Astrocyte (in vitro differentiated cells and primary cell): ENCODE data around the gene FKBP10.

Source experiments
- EZH2 ChIP-seq: IDR thresholded peaks from 2 replicates; pipeline ENCODE4 v1.6.1; 2012; ENCODE audit warnings: mild to moderate bottlenecking, low read length, inconsistent platforms; ENCODE audit not compliant: insufficient read depth
- TF ChIP-seq, protein P1 (sequence below): IDR thresholded peaks from 2 replicates; pipeline ENCODE4 v1.5.1; 2011; ENCODE audit warnings: low read depth, mild to moderate bottlenecking, inconsistent platforms, low read length, moderate library complexity; ENCODE audit not compliant: insufficient read depth

DNA sequence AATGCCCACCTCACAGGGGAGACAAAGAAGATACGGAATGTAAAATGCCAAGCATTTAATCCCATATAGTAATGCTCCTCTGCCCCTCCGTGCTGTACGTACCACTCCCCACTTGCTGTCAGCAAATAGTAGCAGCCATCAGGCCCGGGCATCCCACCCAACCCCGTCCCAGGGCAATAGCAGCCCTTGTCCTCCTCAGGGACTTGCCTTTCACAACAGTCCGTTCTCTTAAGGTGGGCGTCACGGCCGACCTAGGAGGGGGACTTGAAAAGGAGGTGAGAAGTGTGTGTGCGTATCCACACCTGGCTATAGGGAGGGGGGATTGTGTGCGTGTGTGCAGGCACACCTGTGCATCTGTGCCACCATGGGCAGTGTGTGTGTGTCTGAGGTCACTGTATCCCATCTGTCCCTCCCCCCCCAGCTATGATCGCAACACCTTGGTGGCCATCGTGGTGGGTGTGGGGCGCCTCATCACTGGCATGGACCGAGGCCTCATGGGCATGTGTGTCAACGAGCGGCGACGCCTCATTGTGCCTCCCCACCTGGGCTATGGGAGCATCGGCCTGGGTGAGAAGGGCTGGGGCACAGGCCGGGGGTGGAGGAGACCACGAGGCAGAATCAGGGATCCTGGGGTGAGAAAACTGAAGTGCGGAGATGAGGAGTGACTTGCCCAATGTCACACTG lies 4.0 kb downstream of the FKBP10 start:
- TF ChIP-seq, protein P1, sequence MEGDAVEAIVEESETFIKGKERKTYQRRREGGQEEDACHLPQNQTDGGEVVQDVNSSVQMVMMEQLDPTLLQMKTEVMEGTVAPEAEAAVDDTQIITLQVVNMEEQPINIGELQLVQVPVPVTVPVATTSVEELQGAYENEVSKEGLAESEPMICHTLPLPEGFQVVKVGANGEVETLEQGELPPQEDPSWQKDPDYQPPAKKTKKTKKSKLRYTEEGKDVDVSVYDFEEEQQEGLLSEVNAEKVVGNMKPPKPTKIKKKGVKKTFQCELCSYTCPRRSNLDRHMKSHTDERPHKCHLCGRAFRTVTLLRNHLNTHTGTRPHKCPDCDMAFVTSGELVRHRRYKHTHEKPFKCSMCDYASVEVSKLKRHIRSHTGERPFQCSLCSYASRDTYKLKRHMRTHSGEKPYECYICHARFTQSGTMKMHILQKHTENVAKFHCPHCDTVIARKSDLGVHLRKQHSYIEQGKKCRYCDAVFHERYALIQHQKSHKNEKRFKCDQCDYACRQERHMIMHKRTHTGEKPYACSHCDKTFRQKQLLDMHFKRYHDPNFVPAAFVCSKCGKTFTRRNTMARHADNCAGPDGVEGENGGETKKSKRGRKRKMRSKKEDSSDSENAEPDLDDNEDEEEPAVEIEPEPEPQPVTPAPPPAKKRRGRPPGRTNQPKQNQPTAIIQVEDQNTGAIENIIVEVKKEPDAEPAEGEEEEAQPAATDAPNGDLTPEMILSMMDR, result no peak
- TF ChIP-seq EZH2, result no peak
